ENCODE results near the gene ARFIP1. TPM values are rescaled to one million over a fixed set of nuclear protein-coding genes. Genes with fewer than 3 reads are reported as not detected.

ARFIP1 gene
- total and polyA plus RNA-seq, 9 of the 15 experiments (the other 6 are each of a cell fraction or from before 2014, with no cell fraction given): 14.1 to 25.1 (median 20.9) TPM

DNA sequence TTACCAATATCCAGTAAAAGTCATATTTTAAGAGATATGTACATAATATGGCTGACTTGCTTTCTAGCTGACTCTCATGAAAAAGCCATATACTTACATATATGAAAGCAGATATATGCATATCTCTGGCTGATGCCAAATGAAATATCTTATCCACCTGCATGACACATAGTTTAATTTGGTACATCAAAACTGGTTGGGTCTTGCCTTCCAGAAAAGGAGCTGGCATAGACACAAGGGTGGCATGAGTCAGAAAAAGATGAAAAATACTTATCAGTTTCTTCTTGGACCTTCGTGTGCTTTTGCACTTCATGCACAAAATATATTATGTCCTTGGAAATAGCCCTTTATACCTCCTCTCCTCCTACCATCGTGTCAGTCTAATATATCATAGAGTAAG is 32.3 kb upstream of the ARFIP1 start:
- H3K27ac ChIP-seq (ENCODE audit: extremely low read depth, low read depth, low read length): no peak overlapping the region

DNA sequence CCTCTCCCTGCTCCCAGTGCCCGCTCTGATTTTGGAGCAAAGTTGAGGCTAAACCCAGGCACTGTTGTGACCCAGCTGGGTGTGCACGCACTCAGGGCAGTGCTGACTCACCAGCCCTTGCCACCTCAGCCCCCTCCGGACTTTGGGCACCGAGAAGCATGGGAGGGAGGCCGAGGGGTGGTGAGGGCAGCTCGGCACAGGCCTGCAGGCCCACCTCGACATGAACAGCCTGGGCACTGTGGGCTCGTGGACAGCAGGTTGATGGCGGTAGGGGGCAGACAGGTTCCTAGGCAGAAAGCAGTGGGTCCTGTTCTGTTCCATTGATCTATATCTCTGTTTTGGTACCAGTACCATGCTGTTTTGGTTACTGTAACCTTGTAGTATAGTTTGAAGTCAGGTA is 31.1 kb upstream of the ARFIP1 start:
- FAIRE-seq: no peak
- 0% methylated on average over 8 of the region's 9 CpGs for WGBS (ENCODE audit: insufficient coverage, low coverage, missing lambda C conversion rate)
- TF ChIP-seq DIDO1 (tag; IDR thresholded peaks at IDR 0.05; ENCODE audit: low read depth): no peak
- TF ChIP-seq, protein P1, sequence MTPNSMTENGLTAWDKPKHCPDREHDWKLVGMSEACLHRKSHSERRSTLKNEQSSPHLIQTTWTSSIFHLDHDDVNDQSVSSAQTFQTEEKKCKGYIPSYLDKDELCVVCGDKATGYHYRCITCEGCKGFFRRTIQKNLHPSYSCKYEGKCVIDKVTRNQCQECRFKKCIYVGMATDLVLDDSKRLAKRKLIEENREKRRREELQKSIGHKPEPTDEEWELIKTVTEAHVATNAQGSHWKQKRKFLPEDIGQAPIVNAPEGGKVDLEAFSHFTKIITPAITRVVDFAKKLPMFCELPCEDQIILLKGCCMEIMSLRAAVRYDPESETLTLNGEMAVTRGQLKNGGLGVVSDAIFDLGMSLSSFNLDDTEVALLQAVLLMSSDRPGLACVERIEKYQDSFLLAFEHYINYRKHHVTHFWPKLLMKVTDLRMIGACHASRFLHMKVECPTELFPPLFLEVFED (CRISPR knock-in tag; conservative IDR thresholded peaks at IDR 0.05): no peak
- TF ChIP-seq, protein P2, sequence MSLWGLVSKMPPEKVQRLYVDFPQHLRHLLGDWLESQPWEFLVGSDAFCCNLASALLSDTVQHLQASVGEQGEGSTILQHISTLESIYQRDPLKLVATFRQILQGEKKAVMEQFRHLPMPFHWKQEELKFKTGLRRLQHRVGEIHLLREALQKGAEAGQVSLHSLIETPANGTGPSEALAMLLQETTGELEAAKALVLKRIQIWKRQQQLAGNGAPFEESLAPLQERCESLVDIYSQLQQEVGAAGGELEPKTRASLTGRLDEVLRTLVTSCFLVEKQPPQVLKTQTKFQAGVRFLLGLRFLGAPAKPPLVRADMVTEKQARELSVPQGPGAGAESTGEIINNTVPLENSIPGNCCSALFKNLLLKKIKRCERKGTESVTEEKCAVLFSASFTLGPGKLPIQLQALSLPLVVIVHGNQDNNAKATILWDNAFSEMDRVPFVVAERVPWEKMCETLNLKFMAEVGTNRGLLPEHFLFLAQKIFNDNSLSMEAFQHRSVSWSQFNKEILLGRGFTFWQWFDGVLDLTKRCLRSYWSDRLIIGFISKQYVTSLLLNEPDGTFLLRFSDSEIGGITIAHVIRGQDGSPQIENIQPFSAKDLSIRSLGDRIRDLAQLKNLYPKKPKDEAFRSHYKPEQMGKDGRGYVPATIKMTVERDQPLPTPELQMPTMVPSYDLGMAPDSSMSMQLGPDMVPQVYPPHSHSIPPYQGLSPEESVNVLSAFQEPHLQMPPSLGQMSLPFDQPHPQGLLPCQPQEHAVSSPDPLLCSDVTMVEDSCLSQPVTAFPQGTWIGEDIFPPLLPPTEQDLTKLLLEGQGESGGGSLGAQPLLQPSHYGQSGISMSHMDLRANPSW (CRISPR knock-in tag; IDR thresholded peaks at IDR 0.05): no peak
- no peak for TF ChIP-seq GABPB2 (CRISPR knock-in tag; conservative IDR thresholded peaks at IDR 0.05)
- TF ChIP-seq TEAD4 (IDR thresholded peaks at IDR 0.05; ENCODE audit: low read length): no peak
- TF ChIP-seq TEAD4 (CRISPR knock-in tag; IDR thresholded peaks at IDR 0.05; ENCODE audit: borderline replicate concordance): no peak
- TF ChIP-seq SP2 (IDR thresholded peaks at IDR 0.05; ENCODE audit: extremely low read depth, low read depth, low read length, poor library complexity, severe bottlenecking): no peak
- no peak for TF ChIP-seq ZNF561 (CRISPR knock-in tag; conservative IDR thresholded peaks at IDR 0.05)
- no peak for TF ChIP-seq KDM2B (CRISPR knock-in tag; IDR thresholded peaks at IDR 0.05)

More for the DNA sequence above, 32.3 kb upstream of the ARFIP1 start:
- H3K4me2 ChIP-seq (ENCODE audit: insufficient read depth, low read length): no peak overlapping the region
- FAIRE-seq (no peak), DNase-seq (ENCODE audit: extremely low read depth in 1 of 4, low spot score in 3 of 4) (no peak), ATAC-seq (no peak)
- BruUV-seq (replicated peaks): no TSS peak
- ChIA-PET CTCF (ENCODE audit: low intra/inter-chr PET ratio) (no interaction called here), POLR2A (no interaction called here)
- no peaks in the 10 kb centered on the region for H3K9me1 ChIP-seq (ENCODE audit: control insufficient read depth, insufficient read depth, low read length)
- peaks cover 0 to 6% of the 10 kb centered on the region in 2 experiments; a peak in 1 of 5 replicates for H3K4me1 ChIP-seq (replicated peaks in 1 of 2; ENCODE audit: control insufficient read depth in 2 of 2, insufficient read depth in 2 of 2, low read length in 2 of 2)
- H3K27me3 ChIP-seq (ENCODE audit: control insufficient read depth in 2 of 2, insufficient read depth in 2 of 2, low read length in 2 of 2): peaks cover 0 to 13% of the 10 kb centered on the region in 2 experiments; a peak in 2 of 5 replicates
- intact Hi-C loops (cut with micrococcal nuclease) (no loop called here), in situ Hi-C loops (cut with MboI) (no loop called here)
- TF ChIP-seq HIVEP1 (CRISPR knock-in tag; IDR thresholded peaks at IDR 0.05): no peak
- TF ChIP-seq FOXJ3 (CRISPR knock-in tag; IDR thresholded peaks at IDR 0.05): no peak
- no peaks in the 10 kb centered on the region; the same call in 1 of the 2 replicates for H3K9me3 ChIP-seq (replicated peaks; ENCODE audit: control insufficient read depth, insufficient read depth, low read depth, low read length)
- no peaks in the 10 kb centered on the region for H3K36me3 ChIP-seq (ENCODE audit: control insufficient read depth, insufficient read depth, low read length)
- H3K9ac ChIP-seq (ENCODE audit: insufficient read depth in 1 of 2, low read depth in 2 of 2, low read length in 2 of 2): no peak overlapping the region
- H3K79me2 ChIP-seq (ENCODE audit: control insufficient read depth, insufficient read depth, low read length): no peaks in the 10 kb centered on the region
- WGBS (ENCODE audit: insufficient coverage, low coverage, missing lambda C conversion rate): 0% methylated on average over 2 of the region's 2 CpGs
- H4K20me1 ChIP-seq (replicated peaks; ENCODE audit: control insufficient read depth, insufficient read depth, low read length): no peaks in the 10 kb centered on the region
- no peak overlapping the region for H2AFZ ChIP-seq (ENCODE audit: low read depth, low read length)
- no peak overlapping the region for H3K4me3 ChIP-seq

More for the DNA sequence above, 31.1 kb upstream of the ARFIP1 start:
- no peaks in the 10 kb centered on the region for H3K9me1 ChIP-seq (ENCODE audit: control insufficient read depth, insufficient read depth, low read length)
- CTCF ChIA-PET (ENCODE audit: low intra/inter-chr PET ratio): no interaction called here
- no peak overlapping the region for H3K4me3 ChIP-seq
- intact Hi-C loops (cut with micrococcal nuclease) (no loop called here), in situ Hi-C loops (cut with MboI) (no loop called here)
- H3K4me2 ChIP-seq (ENCODE audit: insufficient read depth, low read length): no peak overlapping the region
- no peak for DNase-seq (ENCODE audit: extremely low read depth in 1 of 4, low spot score in 3 of 4)
- ATAC-seq: no peak
- POLR2A ChIA-PET: no interaction called here
- H4K20me1 ChIP-seq (replicated peaks; ENCODE audit: control insufficient read depth, insufficient read depth, low read length): no peaks in the 10 kb centered on the region
- BruUV-seq (replicated peaks): no TSS peak
- no peaks in the 10 kb centered on the region; the same call in 1 of the 2 replicates for H3K9me3 ChIP-seq (replicated peaks; ENCODE audit: control insufficient read depth, insufficient read depth, low read depth, low read length)
- no peak overlapping the region for H3K9ac ChIP-seq (ENCODE audit: insufficient read depth in 1 of 2, low read depth in 2 of 2, low read length in 2 of 2)
- H3K36me3 ChIP-seq (ENCODE audit: control insufficient read depth, insufficient read depth, low read length): no peaks in the 10 kb centered on the region
- H3K79me2 ChIP-seq (ENCODE audit: control insufficient read depth, insufficient read depth, low read length): no peaks in the 10 kb centered on the region
- no peak overlapping the region for H2AFZ ChIP-seq (ENCODE audit: low read depth, low read length)
- no peak overlapping the region for H3K27ac ChIP-seq (ENCODE audit: extremely low read depth, low read depth, low read length)
- peaks cover 0 to 6% of the 10 kb centered on the region in 2 experiments; a peak in 1 of 5 replicates for H3K4me1 ChIP-seq (replicated peaks in 1 of 2; ENCODE audit: control insufficient read depth in 2 of 2, insufficient read depth in 2 of 2, low read length in 2 of 2)
- H3K27me3 ChIP-seq (ENCODE audit: control insufficient read depth in 2 of 2, insufficient read depth in 2 of 2, low read length in 2 of 2): peaks cover under 1 to 13% of the 10 kb centered on the region in 2 experiments; a peak in 3 of 5 replicates
